Omental fat pad (tissue), 4 donors: ENCODE results near the gene IFNAR1. TPM values are rescaled to one million over a fixed set of nuclear protein-coding genes. Genes with fewer than 3 reads are reported as not detected.

Experiments used
- ATAC-seq: fragments of 150-250 bp; one replicate; pipeline ENCODE4 v1.9.1; 2016; ENCODE audit warnings: mild to moderate bottlenecking, moderate library complexity; ENCODE audit not compliant: low FRiP score
- DNase-seq: peaks from one replicate; pipeline ENCODE4 v3.0.0-alpha.2; 2019; ENCODE audit warnings: low spot score
- total RNA-seq, 4 donors: library from RNA; depleted of rRNA; stranded (reverse); fragments of >200 nt; gene quantifications; one replicate each; pipeline ENCODE4 v1.1.0, GENCODE V29; 2016
- TF ChIP-seq, protein P1 (sequence below), 3 donors: fragments of 450-650 bp; IDR thresholded peaks; one replicate each; pipeline ENCODE4 v1.5.1; 2016 to 2017; ENCODE audit warnings: antibody characterized with exemption in 3 of 3, mild to moderate bottlenecking in 3 of 3, moderate library complexity in 2 of 3

IFNAR1 gene
- total RNA-seq, 4 donors from 2014 or later, result 36.2 to 53.3 (median 42.4) TPM

GRCh38 chr21:33368576-33368975 lies 43.8 kb downstream of the IFNAR1 start:
- ATAC-seq, result no peak
- DNase-seq, result no peak
- TF ChIP-seq, protein P1, sequence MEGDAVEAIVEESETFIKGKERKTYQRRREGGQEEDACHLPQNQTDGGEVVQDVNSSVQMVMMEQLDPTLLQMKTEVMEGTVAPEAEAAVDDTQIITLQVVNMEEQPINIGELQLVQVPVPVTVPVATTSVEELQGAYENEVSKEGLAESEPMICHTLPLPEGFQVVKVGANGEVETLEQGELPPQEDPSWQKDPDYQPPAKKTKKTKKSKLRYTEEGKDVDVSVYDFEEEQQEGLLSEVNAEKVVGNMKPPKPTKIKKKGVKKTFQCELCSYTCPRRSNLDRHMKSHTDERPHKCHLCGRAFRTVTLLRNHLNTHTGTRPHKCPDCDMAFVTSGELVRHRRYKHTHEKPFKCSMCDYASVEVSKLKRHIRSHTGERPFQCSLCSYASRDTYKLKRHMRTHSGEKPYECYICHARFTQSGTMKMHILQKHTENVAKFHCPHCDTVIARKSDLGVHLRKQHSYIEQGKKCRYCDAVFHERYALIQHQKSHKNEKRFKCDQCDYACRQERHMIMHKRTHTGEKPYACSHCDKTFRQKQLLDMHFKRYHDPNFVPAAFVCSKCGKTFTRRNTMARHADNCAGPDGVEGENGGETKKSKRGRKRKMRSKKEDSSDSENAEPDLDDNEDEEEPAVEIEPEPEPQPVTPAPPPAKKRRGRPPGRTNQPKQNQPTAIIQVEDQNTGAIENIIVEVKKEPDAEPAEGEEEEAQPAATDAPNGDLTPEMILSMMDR (IDR thresholded peaks at IDR 0.05), result no peak

DNA sequence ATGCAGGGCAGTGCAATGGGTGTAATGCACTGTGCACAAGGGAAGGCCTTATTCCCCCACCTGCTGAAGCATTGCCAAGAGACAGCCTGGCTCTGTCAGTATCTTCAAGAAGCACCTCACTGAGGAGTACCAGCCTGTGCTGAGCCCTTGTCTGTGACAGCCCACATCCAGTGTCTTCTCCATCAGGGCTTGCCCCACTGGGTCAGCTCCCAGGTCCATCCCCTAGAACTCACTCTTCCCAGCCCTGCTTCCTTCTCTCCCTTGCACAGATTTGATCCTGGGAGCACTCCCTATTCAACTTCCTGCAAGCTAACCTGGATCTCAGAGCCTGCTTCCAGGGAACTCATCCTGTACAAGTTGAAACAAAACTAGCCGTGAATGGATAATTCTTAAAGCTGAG lies 44.8 kb downstream of the IFNAR1 start:
- ATAC-seq, result no peak

DNA sequence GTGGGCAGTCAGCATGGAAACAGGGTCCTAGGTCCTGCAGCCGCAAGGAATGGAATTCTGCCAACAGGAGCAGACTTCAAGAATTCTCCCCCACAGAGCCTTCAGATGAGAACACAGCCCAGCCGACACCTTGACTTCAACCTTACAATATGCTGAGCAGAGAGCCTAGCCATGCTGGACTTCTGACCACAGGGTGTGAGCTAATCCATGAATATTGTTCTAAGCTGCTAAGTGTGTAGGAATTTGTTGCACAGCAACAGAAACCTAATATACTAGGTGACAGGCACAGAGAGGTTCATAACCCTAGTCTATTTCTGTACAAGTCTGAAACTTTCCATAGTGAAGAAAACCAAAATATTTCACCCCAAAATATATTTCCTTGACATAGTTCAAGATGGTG lies 45.5 kb downstream of the IFNAR1 start:
- TF ChIP-seq, protein P1 (IDR thresholded peaks at IDR 0.05), result no peak
- ATAC-seq (no peak), DNase-seq (no peak)

More for the DNA sequence above, 44.8 kb downstream of the IFNAR1 start:
- TF ChIP-seq, protein P1 (IDR thresholded peaks at IDR 0.05), result no peak
- DNase-seq, result no peak

DNA sequence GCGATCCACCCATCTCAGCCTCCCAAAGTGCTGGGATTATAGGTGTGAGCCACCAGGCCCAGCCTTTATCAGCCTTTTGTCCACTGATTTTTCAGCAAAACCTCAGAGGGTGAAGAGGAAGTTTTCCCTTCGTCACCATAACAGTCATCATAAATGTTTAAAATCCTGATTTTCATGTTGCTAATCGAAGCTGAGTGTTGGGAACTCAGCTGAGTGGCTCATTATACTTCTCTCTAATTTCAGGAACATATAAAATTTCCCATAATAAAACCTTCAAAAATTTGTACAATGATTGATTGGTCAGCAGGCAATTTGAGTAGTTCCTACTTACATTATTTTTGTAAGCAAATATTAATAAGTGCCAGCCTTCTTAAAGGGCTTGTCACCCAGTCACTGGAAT lies 46.6 kb downstream of the IFNAR1 start:
- DNase-seq (no peak), ATAC-seq (no peak)
- TF ChIP-seq, protein P1 (IDR thresholded peaks at IDR 0.05), result no peak

DNA sequence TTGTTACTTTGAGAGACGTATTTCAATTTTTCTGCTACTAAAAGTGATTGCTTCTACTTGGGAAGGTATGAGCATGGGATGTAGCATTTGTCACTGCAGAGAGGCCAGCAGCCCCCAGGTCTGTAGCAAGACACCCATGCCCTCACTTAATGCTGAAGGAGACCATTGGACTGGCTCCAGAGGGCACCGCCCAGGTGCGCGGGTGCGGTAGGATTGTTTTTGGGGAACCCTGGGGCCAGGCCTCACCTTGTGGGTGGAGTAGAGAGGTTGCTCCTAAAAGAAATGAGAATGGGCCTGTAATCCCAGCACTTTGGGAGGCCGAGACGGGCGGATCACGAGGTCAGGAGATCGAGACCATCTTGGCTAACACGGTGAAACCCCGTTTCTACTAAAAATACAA lies 47.8 kb downstream of the IFNAR1 start:
- DNase-seq, result no peak
- no peak for ATAC-seq
- TF ChIP-seq, protein P1 (IDR thresholded peaks at IDR 0.05), result no peak

DNA sequence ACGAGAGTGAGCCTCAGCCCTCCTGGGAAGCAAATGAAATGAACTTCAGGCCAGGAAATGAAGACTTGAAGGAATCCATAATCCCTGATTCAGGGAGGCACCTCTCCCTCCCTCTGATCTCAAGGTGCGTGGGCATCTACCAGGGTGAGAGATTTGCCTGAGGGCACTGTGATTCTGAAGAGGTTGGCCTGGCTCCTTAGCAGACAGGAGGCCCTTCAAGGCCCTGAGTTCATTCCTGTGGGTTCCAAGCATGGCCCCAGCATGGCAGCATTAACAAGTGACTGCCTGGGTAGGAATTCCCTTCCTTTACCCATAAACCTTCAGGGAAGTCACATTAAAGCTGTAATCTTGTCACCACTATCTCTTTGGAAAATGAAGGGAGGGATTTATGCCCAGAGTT lies 48.7 kb downstream of the IFNAR1 start:
- no peak for DNase-seq
- TF ChIP-seq, protein P1 (IDR thresholded peaks at IDR 0.05), result no peak
- ATAC-seq, result no peak

GRCh38 chr21:33374080-33374449 lies 49.3 kb downstream of the IFNAR1 start:
- no peak for DNase-seq
- ATAC-seq, result peak; percentile 4
- TF ChIP-seq, protein P1 (IDR thresholded peaks at IDR 0.05), result no peak
